GM12878 (cell line): ENCODE measurements around the gene HAUS7. TPM values are rescaled to one million over a fixed set of nuclear protein-coding genes. Genes with fewer than 3 reads are reported as not detected.

Experiments used
- ATAC-seq: fragments of 200-7000 bp; cut with Tn5 transposase; 3 replicates; pipeline ENCODE4 v1.9.1; 2020; ENCODE audit warnings: mild to moderate bottlenecking, moderate library complexity
- BruUV-seq: library from RNA; stranded (reverse); fragments of 400-500 nt; replicated peaks from 2 replicates; lab custom pipeline; 2021; lab: Mats Ljungman, UMichigan
- CTCF ChIA-PET: fragments of 300-600 bp; sonication (Branson Sonifier 250); formaldehyde crosslinking; extraction: SDS; loops from one replicate; lab custom pipeline; 2021; ENCODE audit warnings: inconsistent platforms; lab: Yijun Ruan, JAX
- POLR2A ChIA-PET: fragments of 350-600 bp; formaldehyde crosslinking; extraction: SDS; loops from one replicate; lab custom pipeline; 2021; ENCODE audit warnings: inconsistent platforms; lab: Charles Lee
- RAD21 ChIA-PET: fragments of 300-600 bp; sonication (Branson Sonifier 250); formaldehyde crosslinking; loops from one replicate; lab custom pipeline; 2023; ENCODE audit warnings: antibody characterized with exemption; ENCODE audit not compliant: unreplicated experiment; lab: Charles Lee
- SMC1A ChIA-PET: fragments of 300-600 bp; sonication (Branson Sonifier 250); formaldehyde crosslinking; loops from one replicate; lab custom pipeline; 2023; ENCODE audit not compliant: unreplicated experiment, uncharacterized antibody; lab: Charles Lee
- DNase-seq: peaks from one replicate; pipeline ENCODE4 v3.0.0-alpha.2; 2011; ENCODE audit warnings: low read depth, low spot score
- FAIRE-seq: peaks from 3 replicates; lab custom pipeline; 2011; peaks lifted over from hg19 to GRCh38; lab: Jason Lieb, UNC
- H2AFZ ChIP-seq: 2 replicates; pipeline ENCODE4 v1.6.0; 2011; ENCODE audit warnings: low read depth, low read length, control low read depth; ENCODE audit not compliant: control insufficient read depth
- H3K27ac ChIP-seq: 2 replicates; pipeline ENCODE4 v1.5.1; 2011; ENCODE audit warnings: control low read depth; ENCODE audit not compliant: control insufficient read depth, insufficient read depth
- H3K27me3 ChIP-seq, 2 experiments: replicated peaks in 1 of 2; 2 replicates each; pipeline versions ENCODE4 v1.6.0 to v1.6.1; 2011; ENCODE audit warnings: low read length in 1 of 2; ENCODE audit not compliant: control insufficient read depth in 2 of 2, insufficient read depth in 2 of 2
- H3K36me3 ChIP-seq, 2 experiments: 2 replicates each; pipeline ENCODE4 v1.5.1; 2011; ENCODE audit warnings: low read length in 1 of 2; ENCODE audit not compliant: control insufficient read depth in 2 of 2, insufficient read depth in 2 of 2
- H3K4me1 ChIP-seq: 2 replicates; pipeline ENCODE4 v1.6.1; 2011; ENCODE audit warnings: mild to moderate bottlenecking, low read length, moderate library complexity, mixed read lengths; ENCODE audit not compliant: control insufficient read depth, insufficient read depth
- H3K4me2 ChIP-seq: 2 replicates; pipeline ENCODE4 v1.6.0; 2011; ENCODE audit warnings: control low read depth; ENCODE audit not compliant: control insufficient read depth, insufficient read depth
- H3K4me3 ChIP-seq: fragments of 200-600 bp; sonication (generic); 2 replicates; pipeline ENCODE4 v1.5.1; 2016
- H3K79me2 ChIP-seq: 2 replicates; pipeline ENCODE4 v1.6.0; 2011; ENCODE audit warnings: low read length; ENCODE audit not compliant: control insufficient read depth, insufficient read depth
- H3K9ac ChIP-seq: 2 replicates; pipeline ENCODE4 v1.8.0; 2011; ENCODE audit warnings: low read length, control low read depth, mixed read lengths; ENCODE audit not compliant: control insufficient read depth, insufficient read depth
- H3K9me3 ChIP-seq: replicated peaks from 3 replicates; pipeline ENCODE4 v1.5.1; 2011; ENCODE audit warnings: mild to moderate bottlenecking, low read length; ENCODE audit not compliant: control insufficient read depth, insufficient read depth
- H4K20me1 ChIP-seq: 2 replicates; pipeline ENCODE4 v1.6.0; 2011; ENCODE audit not compliant: control insufficient read depth, insufficient read depth
- HDAC6 ChIP-seq: fragments of 200-600 bp; sonication (generic); IDR thresholded peaks from one replicate; pipeline ENCODE4 v1.8.0; 2017; ENCODE audit warnings: antibody characterized with exemption; ENCODE audit not compliant: unreplicated experiment
- IRF5 ChIP-seq: fragments of 450-650 bp; IDR thresholded peaks from 2 replicates; pipeline ENCODE4 v1.6.1; 2017; ENCODE audit warnings: borderline replicate concordance
- RELB ChIP-seq: fragments of 450-650 bp; IDR thresholded peaks from 2 replicates; pipeline ENCODE4 v1.6.1; 2017; ENCODE audit warnings: low read depth, mild to moderate bottlenecking, moderate library complexity
- STAT3 ChIP-seq: IDR thresholded peaks from 2 replicates; pipeline ENCODE4 v1.6.1; 2011; ENCODE audit warnings: low read depth, low read length, improper control_type of control experiment
- ZBED1 ChIP-seq: IDR thresholded peaks from 2 replicates; pipeline ENCODE4 v1.6.1; 2016; ENCODE audit warnings: borderline replicate concordance
- ZNF24 ChIP-seq: fragments of 450-650 bp; IDR thresholded peaks from 2 replicates; pipeline ENCODE4 v1.6.1; 2017; ENCODE audit warnings: antibody characterized with exemption, mild to moderate bottlenecking
- WGBS: methylation state at CpG from one replicate; pipeline ENCODE4 v1.1.6; 2016; ENCODE audit warnings: low lambda C conversion rate; ENCODE audit not compliant: insufficient replicate concordance, insufficient coverage; ENCODE audit errors: missing lambda C conversion rate; 5-methylcytosine and 5-hydroxymethylcytosine counted together
- in situ Hi-C: fragments of 300-500 bp; cut with MboI; formaldehyde crosslinking; loops from 9 replicates; pipeline ENCODE4 v1.14.3; 2018; ENCODE audit warnings: mixed read lengths
- intact Hi-C: fragments of 100-400 bp; cut with micrococcal nuclease; formaldehyde crosslinking; loops from one replicate; pipeline ENCODE4 v1.14.2; 2022; ENCODE audit not compliant: unreplicated experiment
- polyA plus RNA-seq, 11 experiments: library from polyadenylated mRNA; depleted of rRNA in 4 of 11; unstranded in 6 of 11; stranded (reverse) in 5 of 11; fragments of >200 nt; fragmentation: Nextera tagmentation in 4 of 11; fragmentation: Illumina TruSeq in 1 of 11; extraction: Ambion mirVana in 4 of 11; extraction: Trizol in 1 of 11; gene quantifications; 1 replicate in 1 of 11; 2 replicates in 10 of 11; pipeline versions ENCODE4 v1.2.1 to v1.2.3, GENCODE V29; 2011 to 2016; ENCODE audit warnings: inconsistent platforms in 2 of 11, missing spikeins in 2 of 11, low read depth in 1 of 11
- total RNA-seq, 4 experiments: library from RNA; depleted of rRNA in 3 of 4; stranded (reverse); fragments of >200 nt in 3 of 4; fragmentation: Illumina TruSeq in 1 of 4; extraction: Trizol in 1 of 4; gene quantifications; 2 replicates each; pipeline versions ENCODE4 v1.2.1 to v1.2.3, GENCODE V29; 2013 to 2021

HAUS7 gene
- total and polyA plus RNA-seq, 10 of the 15 experiments (the other 5 are each of a cell fraction or from before 2014, with no cell fraction given) = 6.7 to 63.3 (median 24.1) TPM

- Histone ChIP-seq H4K20me1 (no peaks in the 10 kb centered on the region), H3K9me3 (no peaks in the 10 kb centered on the region; the same call in 2 of the 3 replicates), H3K27ac (no peak overlapping the region), H3K36me3 (no peaks in the 10 kb centered on the region), H3K4me3 (no peak overlapping the region), H2AFZ (no peak overlapping the region), H3K9ac (no peak overlapping the region), H3K79me2 (no peaks in the 10 kb centered on the region), H3K4me2 (no peak overlapping the region), H3K4me1 (no peaks in the 10 kb centered on the region), H3K27me3 (no peaks in the 10 kb centered on the region)
- ChIA-PET POLR2A (no interaction called here), RAD21 (no interaction called here), CTCF (no interaction called here), SMC1A (no interaction called here)
- BruUV-seq = no TSS peak
- FAIRE-seq = no peak
- intact Hi-C loops (no loop called here), in situ Hi-C loops (no loop called here)
- DNase-seq = no peak
- 51% methylated on average over 12 of the region's 12 CpGs for WGBS
- ATAC-seq = no peak
- no peak for TF ChIP-seq IRF5
- no peak for TF ChIP-seq STAT3
- TF ChIP-seq RELB = no peak
Measured at GRCh38 chrX:153433161-153433680, 37.2 kb downstream of the HAUS7 start.

- Histone ChIP-seq H3K79me2 (no peaks in the 10 kb centered on the region), H3K4me1 (no peaks in the 10 kb centered on the region), H3K36me3 (no peaks in the 10 kb centered on the region), H3K9ac (no peak overlapping the region), H4K20me1 (no peaks in the 10 kb centered on the region), H3K27ac (no peak overlapping the region), H3K4me2 (no peak overlapping the region), H3K27me3 (no peaks in the 10 kb centered on the region), H3K4me3 (no peak overlapping the region), H2AFZ (no peak overlapping the region), H3K9me3 (no peaks in the 10 kb centered on the region; the same call in 2 of the 3 replicates)
- ChIA-PET RAD21 (no interaction called here), POLR2A (no interaction called here), CTCF (interaction anchor here (0.9 kb wide), 1 partner anchor 32 kb away, joined by 3 read pairs; no protein-coding TSS in a partner anchor), SMC1A (no interaction called here)
- no peak for DNase-seq
- WGBS = 60% methylated on average over 6 of the region's 6 CpGs
- in situ Hi-C loops (no loop called here), intact Hi-C loops (no loop called here)
- ATAC-seq = no peak
- TF ChIP-seq HDAC6 (no peak), ZNF24 (no peak), STAT3 (no peak), ZBED1 (no peak)
- FAIRE-seq = no peak
- no TSS peak for BruUV-seq
Measured at GRCh38 chrX:153430796-153431195, 39.6 kb downstream of the HAUS7 start.
